ENCODE results near the gene ICA1L. TPM values are rescaled to one million over a fixed set of nuclear protein-coding genes. Genes with fewer than 3 reads are reported as not detected.

The ICA1L gene
- total RNA-seq (2014; rRNA removed; shearing (Covaris generic)), result 5.9 and 8.3 TPM in 2 replicates

DNA sequence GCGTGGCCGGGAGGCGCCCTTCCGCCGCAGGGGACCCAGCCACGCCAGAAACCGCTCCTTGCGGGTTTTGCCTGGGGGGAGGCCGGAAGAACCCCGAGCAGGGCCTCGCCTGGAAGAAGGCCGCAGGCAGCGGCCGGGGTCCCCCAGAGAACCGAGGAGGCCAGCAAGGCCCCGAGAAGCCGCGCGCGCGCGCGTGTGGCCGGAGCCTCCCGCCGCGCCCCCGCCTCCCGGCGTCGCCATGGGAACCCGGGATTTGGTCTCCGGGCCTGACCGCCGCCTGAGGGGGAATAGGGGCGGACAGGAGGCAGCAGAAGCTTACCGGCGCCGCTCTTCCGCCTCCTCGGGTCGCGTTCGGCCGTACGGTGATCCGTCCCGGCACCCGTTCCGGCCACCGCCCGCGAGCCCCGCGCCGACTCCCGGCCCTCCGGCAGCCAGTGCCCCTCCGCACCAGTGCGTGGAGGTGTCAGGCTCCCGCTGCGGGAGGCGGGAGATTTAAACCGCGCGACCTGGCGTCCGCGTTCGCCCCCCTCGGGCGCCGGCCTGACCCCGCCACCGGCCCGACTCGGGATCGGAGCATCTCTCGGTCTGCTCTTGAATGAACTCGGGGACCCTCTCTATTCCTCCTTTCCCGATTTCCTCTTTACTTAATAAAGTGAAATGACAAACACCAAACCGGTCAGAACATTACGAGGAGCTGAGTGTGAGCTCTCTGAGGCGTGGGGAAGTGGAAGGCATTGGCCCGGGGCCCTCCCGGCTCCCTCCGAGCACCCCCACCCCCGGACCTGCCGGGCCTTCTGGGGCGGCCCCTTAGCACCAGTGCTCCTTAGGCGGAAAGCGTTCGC lies at the start of gene ICA1L:
Gene ICA1L, minus strand, starts transcription at position 467 of the 842 bp plus-strand sequence. CDS start 42,757 bp downstream, outside the sequence.

DNA sequence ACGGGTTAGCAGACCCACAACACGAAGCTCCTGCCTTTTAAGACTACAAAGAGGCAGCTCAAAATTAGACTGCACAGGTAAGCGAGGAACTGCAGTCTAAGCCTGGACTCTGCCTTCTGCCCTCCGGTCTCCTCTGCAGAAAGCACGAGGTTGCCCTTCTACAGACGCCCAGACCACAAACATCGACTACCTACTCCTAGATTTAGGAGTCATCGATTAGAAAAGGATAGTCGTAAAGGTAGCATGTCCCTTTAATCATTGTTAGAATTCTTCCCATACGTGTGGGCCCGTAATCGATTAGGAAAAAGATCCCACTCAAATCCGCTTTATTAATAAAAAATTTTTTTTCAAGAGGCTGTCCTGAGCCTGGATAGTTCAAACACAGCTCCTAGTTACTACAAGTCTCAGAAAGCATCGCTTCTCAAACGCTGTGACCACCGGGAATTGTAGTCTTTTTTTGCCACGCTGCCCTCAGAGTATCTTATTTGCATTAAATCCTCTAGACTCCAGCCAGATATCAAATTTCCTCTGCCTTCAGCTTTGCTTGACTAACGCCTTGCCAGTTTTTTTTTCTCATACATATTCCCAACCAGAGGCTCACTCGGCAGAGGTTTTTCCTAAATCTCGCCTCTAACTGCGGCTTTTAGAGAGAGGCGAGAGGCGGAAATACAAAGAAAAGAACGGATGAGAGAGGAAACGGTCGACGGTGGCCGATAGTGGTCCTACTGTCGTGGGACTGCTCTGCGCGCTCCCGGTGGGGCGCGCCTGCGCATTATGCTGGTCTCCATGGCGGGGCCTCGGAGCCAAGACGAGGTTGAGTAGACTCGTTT lies 40.2 kb upstream of the ICA1L start, which contains the start of the genes CARF and WDR12:
Gene CARF, plus strand, starts transcription at position 764 of the 830 bp plus-strand sequence. CDS start 29,628 bp downstream, outside the sequence.
Gene WDR12, minus strand, starts transcription at position 162 of the 830 bp plus-strand sequence. CDS start 197 bp downstream, outside the sequence.

Other genes with a start within 250 kb of the ICA1L start
- gene FAM117B, start 236.8 kb downstream of the ICA1L start, total RNA-seq (2014; rRNA removed; shearing (Covaris generic)), result 2.0 and 2.1 TPM in 2 replicates
- gene WDR12, start 39.9 kb upstream of the ICA1L start, total RNA-seq (2014; rRNA removed; shearing (Covaris generic)), result 46.8 and 75.9 TPM in 2 replicates
- 1.7 and 2.5 TPM in 2 replicates for gene CARF, start 40.5 kb upstream of the ICA1L start, total RNA-seq (2014; rRNA removed; shearing (Covaris generic))
- gene NBEAL1, start 143.1 kb upstream of the ICA1L start, total RNA-seq (2014; rRNA removed; shearing (Covaris generic)), result 6.1 and 6.4 TPM in 2 replicates

All from A375 (cell line).